HCEC 1CT (cell line): ENCODE results near the gene HGFAC.
"Not testable (repeated sequence)": the region's sequence is repeated elsewhere in the genome, so short reads cannot be mapped to it uniquely, and the experiment has no call there.

ENCODE experiments used
- DNase-seq: peaks from one replicate; pipeline ENCODE4 v3.0.0-alpha.2; 2017

Gene HGFAC

DNA sequence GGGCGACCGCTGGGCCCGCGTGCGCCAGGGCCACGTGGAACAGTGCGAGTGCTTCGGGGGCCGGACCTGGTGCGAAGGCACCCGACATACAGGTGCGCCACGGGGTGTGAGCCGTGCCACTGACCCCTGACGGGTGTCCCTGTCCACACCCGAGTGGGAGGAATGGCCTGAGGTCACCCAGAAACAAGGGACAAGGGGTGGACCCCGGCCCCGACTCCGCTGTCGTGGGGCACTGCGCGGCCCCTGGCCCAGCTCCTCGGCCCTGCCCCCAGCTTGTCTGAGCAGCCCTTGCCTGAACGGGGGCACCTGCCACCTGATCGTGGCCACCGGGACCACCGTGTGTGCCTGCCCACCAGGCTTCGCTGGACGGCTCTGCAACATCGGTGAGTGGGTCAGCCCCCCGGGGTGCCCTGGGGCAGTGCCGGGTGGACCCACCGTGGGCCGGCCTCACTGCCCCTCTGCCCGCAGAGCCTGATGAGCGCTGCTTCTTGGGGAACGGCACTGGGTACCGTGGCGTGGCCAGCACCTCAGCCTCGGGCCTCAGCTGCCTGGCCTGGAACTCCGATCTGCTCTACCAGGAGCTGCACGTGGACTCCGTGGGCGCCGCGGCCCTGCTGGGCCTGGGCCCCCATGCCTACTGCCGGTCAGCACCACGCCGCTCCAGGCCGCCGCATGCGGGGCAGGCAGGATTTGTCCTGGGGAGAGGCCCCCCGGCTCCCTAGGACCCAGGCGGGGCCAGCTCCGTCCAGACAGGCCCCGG is 2.8 kb downstream of the HGFAC start:
- no peak for DNase-seq

DNA sequence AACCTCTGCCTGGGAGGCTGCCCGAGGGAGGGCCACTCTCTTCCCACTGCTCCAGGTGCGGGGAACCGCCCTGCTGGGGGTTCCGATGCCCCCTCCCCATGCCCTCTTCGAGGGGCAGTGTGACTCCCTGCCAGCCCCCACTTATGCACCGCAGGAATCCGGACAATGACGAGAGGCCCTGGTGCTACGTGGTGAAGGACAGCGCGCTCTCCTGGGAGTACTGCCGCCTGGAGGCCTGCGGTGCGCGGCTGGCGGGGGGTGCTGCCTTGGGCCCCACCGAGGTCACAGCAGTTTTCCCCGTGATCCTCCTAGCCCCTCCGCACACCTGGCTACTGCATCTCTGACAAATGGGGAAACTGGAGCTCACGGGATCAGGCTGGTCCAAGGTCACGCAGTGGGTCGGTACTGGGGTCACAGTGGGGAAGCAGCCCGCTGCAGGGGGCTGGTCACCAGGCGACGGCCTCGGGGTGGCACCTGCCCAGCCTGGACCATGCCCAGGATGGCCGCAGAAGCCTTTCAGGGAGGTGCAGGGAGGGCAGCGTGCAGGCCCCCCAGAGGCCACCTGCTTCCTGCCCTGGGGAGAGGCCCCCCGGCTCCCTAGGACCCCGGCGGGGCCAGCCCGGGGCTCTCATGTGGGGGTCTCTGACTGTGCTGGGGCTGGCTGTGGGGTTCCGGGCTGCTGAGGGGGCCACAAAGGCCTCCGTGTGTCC is 3.5 kb downstream of the HGFAC start:
- no peak for DNase-seq

DNA sequence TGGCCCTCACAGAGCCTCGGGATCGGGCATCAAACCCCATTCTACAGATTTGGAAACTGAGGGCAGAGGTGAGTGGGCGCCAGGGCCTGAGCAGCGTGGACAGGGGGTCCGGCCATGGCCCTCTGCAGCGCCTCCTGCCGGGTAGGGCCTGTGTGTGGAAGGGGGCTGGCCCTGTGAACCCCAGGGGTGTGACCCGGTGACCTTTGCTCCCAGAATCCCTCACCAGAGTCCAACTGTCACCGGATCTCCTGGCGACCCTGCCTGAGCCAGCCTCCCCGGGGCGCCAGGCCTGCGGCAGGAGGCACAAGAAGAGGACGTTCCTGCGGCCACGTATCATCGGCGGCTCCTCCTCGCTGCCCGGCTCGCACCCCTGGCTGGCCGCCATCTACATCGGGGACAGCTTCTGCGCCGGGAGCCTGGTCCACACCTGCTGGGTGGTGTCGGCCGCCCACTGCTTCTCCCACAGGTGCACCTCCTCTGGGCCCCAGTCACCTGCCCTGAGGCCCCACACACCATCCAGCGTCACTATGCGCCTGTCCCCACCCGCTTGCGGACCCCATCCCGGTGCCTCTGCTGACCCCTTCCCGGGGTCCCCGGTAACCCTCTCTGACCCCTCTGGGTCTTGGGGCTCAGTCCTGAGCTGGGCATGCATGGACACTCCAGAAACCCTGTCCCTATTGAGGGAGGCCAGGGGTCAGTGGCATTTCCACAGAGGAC is 4.2 kb downstream of the HGFAC start:
- DNase-seq: no peak

DNA sequence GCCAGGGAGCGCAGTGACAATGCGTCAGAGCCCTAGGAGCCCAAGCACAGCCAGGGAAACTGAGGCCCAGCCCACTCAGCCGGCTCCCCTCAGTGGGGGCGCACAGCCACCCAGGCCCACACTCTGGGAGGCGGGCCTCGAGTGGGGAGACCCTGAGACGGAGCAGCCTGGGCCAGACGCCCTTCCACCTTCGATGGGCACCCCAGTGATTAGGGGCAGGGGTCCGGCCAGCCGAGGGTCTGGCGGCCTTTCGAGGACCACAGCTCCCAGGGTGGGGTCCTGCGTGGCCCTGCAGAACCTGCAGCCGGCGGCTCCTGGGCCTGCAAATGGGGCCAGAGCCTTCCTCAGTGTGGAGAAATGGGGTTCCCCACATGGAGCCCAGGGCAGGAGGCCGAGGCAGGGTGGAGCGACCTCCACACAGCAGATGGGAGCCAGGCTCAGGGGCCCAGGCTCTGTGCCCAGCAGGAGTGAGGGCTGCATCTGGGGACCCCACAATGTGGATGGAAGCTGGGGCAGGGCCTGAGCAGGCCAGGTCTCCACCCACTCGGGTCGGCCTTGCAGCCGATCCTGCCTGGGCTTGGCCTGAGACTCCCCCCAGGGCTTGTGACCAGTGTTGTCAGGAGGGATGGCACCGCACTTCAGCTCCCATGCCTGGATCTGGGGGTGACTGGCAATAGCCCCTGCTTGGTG is 5.0 kb downstream of the HGFAC start:
- no peak for DNase-seq

DNA sequence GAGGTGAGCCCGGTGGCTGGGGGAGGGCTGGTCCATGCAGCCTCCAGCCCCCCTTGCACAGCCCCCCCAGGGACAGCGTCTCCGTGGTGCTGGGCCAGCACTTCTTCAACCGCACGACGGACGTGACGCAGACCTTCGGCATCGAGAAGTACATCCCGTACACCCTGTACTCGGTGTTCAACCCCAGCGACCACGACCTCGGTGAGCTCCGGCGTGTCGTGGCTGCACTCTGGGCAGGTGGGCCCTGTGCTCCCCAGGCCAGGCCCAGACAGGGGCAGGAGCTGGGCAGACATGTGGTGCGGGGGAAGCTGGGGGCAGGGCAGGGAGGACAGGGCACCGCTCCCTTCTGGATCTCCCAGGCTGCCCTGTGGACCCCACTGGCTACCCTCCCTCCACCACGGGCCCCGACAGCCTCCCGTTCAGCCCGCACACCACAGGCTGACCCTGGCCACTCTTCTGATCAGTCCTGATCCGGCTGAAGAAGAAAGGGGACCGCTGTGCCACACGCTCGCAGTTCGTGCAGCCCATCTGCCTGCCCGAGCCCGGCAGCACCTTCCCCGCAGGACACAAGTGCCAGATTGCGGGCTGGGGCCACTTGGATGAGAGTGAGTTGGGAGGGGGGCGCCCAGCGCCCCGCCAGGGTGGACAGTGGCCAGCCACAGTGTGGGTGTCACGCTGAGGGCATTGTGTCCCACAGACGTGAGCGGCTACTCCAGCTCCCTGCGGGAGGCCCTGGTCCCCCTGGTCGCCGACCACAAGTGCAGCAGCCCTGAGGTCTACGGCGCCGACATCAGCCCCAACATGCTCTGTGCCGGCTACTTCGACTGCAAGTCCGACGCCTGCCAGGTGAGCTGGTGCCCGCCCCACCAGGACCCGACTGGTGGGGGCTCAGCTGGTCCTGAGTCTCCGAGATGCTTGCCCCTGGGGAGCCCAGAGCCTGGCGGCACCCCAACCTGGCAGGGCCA is 5.9 kb downstream of the HGFAC start:
- DNase-seq: no peak

DNA sequence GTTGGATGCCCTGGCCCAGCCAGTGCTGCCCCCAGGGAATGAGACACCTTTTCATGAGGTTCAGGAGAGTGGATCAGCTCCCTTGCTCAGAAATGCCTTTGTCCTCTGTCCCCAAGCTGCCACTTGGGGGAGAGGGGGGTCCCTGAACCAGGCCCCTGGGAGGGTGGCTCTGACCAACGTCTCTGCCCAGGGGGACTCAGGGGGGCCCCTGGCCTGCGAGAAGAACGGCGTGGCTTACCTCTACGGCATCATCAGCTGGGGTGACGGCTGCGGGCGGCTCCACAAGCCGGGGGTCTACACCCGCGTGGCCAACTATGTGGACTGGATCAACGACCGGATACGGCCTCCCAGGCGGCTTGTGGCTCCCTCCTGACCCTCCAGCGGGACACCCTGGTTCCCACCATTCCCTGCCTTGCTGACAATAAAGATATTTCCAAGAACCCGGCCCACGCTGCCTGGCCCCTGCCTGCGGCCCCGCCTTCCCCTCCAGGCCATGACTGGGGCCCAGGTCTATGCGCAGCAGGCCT is 7.3 kb downstream of the HGFAC start:
- DNase-seq: no peak

DNA sequence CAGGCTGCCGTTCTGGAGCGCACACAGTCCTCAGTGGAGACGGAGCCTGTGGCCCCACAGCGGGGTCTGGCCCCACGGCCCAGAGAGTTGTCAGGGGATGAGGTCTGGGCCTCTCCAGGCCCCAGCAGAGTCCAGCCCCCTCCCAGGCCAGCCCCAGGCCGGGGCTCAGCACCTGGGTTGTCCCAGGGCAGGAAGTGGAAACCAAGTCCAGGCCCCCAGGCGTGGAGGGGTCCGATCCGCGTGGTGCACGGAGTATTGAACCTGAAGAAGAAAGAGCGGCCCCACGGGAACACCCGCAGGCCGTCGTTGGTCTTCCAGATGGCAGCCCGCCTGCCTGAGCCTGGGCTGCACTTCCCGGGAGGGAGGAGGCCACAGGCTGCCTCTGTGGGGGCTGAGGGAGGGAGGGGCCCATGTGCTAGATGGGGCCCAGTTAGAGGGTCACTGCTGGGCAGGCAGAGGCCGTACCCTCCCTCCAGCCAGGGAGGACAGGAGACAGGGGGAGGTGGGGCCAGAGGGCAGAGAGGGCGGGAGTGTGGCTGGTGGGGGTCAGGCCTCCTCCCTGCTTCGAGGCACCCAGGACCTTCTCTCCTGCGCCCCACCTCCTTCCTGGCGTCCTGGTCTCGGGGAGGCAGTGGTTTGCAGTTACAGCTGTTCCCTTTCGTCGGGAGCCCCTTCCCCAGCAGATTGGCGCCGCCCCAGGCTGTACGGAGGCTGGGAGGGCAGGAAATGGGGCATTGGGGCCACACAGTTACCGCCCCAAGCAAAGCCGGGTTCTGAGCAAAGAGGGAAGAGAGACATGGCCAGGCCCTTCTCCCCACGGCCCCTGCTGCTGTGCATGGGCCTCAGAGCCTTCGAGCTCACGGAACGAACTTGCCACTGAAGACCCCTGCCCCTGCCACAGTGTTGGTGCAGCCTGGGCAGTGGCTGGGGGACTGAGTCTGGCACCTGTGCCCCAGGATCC is 8.1 kb downstream of the HGFAC start:
- no peak for DNase-seq

DNA sequence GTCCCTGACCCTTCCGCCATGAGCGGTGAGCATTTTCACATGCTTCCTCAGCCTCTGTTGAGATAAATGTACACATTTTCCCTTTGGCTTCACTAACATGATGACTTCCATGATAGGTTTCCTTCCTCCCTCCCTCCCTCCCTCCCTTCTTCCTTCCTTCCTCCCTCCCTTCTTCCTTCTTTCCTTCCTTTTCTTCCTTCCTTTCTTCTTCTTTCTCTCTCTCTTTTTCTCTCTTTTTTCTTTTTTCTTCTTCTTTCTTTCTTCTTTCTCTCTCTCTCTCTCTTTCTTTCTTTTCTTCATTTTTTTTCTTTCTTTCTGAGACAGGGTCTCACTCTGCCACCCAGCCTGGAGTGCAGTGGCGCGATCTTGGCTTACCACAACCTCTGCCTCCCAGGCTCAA is 8.9 kb downstream of the HGFAC start:
- DNase-seq: no peak

DNA sequence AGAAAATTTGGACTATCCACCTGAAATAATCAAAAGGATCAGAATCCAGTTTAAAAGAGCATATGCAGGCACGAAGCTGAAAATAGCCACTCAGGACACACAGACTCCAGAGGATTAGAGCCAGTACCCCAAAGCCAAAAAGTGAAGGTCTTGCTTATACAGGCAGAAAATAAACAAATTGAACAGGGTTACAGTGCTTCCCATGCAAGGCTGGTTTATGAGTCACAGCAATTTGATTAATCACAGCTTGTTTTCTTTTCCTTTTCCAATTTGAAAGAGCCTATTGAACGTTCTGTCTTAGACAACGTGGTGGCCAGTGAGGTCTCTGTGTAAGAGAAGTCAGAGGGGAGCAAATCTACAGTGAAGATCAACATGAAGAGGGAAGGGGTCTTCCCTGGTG is 10.2 kb downstream of the HGFAC start:
- DNase-seq: peak; percentile 49

DNA sequence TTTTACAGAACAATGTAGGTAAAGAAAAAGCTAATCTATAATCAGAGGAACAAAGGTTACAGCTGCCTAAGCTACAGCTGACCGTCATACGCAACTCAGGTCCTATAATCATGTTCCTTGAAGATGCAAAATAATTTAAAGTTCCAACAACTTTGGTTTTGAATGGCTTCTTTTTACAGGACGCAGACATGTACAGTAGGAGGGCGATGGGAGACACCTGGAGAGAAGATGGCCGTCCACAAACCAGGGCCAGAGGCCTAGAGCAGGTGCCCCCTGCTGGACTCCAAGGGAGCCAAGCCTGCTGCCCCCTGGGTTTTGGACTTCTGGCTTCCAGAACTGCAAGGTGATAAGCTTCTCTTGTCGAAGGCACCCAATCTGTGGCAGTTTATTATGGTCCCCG is 10.6 kb downstream of the HGFAC start:
- no peak for DNase-seq

DNA sequence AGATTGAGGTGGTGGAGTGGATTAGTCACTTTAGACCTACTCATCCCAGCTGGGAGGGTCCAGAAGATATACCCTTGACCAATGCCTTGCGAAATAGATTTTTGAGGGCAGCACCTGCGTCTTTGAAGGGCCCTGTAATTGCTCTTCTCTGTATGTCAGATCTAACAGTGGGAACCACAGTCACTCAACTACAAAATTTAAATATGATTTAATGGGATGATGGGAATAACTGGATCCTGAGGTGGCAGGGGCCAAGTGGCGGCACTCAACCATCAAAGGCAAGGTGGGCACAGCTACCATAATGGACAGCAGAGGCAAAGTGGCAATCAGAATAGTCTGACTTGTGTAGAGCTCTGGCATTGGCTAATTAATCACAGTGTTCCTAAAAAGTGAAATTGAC is 13.8 kb downstream of the HGFAC start:
- not testable (repeated sequence) for DNase-seq

DNA sequence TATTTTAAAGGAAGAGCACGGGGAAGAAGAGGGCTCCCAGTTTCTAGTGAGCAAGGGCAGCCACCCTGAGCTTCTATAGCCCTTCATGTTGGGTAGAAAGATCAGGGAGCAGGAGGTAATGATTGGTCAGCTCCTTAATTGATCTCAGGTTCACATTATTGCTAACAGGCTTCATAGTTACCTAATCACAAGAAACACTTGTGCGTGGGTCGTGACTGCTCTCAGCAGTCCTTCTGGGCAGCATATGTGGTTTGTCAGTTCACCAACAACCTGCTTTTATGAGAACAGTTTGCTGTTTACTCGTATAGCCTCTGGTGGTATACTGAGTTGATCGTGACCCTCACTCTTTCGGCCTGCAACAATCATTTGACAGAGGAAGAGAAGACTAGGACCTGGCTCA is 16.6 kb downstream of the HGFAC start:
- DNase-seq: no peak

DNA sequence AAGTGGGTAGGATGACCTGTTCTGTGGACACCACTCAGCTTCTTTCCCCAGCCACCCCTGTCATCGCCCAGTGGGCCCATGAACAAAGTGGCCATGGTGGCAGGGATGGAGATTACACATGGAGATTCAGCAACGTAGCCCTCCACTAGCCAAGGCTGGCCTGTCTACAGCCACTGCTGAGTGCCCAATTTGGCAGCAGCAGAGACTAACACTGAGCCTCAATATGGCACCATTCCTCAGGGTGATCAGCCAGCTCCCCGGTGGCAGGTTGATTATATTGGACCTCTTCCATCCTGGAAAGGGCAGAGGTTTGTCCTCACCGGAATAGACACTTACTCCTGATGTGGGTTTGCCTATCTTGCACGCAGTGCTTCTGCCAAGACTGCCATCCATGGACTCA is 17.4 kb downstream of the HGFAC start:
- DNase-seq: not testable (repeated sequence)

DNA sequence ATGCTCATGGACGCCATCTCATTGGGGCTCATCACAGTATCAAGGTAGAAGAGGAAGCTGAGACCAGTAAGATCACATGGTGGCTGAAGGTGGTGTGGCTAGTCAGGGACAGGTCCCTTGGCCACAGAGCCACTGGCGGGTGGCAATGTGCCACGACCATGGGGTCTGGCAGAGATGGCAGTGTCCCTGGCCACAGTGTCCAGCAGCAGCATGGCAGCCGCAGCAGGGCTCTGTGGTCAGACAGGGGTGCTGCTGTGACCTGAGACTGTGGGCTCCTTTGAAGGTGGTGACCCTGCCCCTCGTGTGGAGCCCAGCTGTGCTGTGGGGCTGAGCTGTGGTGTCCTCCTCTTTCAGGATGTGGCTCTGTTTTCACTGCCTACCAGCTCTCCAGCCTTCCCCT is 19.2 kb downstream of the HGFAC start:
- DNase-seq: no peak

DNA sequence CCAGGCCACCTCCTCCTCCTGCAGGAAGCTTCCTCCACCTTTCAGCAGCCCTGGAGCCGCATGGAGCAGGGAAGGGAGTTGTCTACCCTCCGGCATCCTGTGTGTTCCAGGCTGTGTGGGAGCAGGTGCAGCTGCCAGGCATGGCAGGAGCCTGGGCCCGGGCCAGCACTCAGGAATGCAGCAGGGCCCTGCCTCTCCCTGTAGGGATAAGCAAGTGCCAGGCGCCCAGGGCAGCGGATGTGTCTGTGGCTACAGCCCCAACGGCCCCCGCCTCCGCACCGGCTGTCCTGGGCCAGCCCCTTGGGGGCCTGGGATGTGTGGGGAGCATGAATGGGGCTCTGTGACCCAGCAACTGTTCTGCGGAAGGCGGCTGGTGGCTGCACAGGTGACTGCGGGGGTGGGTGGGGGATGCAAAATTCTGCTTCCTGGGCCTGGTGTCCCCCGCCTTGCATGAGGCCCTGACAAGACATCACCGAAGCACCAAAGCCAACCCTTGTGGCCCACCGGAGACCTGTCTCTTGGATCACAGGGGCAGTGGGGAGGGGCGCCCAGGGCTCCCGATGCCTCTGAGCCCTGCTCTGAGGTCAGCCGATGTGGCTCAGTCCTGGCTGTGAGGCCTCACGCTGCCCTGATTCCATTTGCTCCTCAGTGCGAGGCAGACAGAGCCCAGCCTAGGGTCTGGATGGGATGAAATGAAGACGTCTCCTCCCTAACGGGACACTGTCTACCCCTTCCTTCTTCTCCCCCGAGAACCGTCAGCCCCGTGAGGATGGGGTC is 19.9 kb downstream of the HGFAC start:
- no peak for DNase-seq

DNA sequence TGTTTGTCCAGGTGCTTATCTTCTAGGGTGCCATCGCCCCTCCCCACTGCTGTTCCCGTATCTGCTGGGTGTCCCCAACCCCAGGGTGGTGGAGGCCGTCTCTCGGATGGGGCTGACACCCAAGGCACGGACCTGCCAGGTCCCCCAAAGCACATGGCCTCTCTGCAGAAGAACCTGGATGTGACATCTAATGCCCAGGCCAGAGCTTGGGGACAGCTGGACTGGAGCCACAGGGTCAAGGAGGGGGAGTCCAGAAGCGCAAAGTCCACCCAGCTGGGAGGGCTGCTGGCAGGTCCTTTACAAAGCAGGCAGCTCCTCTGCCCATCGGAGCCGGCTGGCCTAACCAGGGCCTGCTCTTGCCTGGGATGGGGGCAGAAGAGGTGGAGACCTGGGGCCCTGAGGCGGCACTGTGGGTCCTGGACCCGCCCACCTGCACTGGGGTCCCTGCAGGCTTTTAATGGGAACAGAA is 20.6 kb downstream of the HGFAC start:
- no peak for DNase-seq

DNA sequence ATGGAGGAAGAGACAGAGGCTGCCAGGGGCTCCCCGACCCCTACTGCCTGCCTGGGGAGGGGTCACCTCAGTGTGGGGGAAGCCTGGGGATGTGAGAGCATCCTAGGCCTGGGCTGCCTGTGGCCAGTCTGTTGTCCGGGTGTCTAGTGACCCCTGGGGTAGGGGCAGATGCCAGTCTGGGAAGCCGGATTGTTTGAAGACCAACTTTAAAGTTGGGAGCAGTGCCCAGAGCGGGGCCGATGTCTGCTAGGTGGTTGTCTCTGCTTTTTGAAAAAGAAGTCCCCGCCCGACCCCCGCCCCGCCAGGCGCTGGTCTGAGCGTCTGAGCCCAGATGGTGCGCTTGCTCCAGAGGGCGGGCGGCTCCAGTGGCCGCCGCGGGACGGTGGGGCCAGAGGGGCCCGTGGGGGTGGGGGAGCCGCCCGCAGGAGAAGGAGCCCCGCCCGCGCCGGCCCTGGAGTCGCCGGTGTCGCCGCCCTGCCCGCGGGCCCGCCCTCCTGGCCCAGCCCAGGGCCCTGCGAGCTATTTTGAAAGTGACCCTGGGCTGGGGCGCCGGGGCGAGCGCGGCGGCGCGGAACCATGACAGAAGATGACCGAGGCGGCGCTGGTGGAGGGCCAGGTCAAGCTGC is 21.1 kb downstream of the HGFAC start, which contains the start of gene DOK7:
TSS of gene DOK7 (plus strand) at position 517 of the 626 bp plus-strand sequence. CDS start at position 587, 70 bp downstream.
- no peak for DNase-seq

DNA sequence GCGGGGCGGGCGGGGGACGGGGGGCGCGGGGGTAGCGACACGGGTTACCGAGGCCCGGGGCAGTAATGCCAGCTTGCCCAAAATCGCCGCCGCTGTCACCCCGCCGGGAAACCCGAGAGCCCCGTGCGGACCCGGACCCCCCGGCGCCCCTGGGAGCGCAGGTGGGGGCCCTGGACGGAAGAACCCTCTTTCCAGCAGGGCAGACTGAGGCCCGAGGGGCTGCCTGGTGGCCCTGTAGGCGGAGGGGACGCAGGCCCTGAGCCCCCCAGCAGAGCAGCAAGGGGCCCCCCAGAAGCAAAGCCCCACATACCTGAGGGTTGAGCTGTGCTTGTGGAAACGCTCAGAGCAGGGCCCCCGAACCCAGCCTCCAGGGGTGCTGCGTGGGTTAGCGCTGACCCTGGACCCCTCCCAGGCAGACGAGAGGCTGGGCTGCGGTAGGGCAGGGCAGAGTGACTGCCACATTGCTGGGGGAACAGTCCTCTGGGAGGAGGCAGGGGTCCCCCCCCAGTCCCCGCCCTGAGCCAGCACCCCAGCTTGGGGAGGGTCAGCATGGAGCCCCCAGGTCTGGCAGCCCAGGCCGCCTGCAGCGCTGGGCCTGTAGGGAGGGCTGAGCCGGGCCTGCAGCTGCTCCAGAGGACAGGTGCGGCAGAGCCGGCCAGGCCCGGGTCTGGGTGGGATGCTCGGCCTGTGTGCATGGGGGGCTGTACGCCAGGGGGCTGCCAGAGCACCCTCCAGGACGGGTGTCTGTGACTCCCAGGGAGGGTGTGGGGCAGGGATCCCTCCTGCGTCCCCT is 22.0 kb downstream of the HGFAC start:
- no peak for DNase-seq
